GM18861 (cell line): ENCODE measurements around the gene PAM.

Source experiments
- ATAC-seq: cut with Tn5 transposase; IDR thresholded peaks from one replicate; pipeline ENCODE4 v1.9.1; 2021; ENCODE audit not compliant: unreplicated experiment

The PAM gene

DNA sequence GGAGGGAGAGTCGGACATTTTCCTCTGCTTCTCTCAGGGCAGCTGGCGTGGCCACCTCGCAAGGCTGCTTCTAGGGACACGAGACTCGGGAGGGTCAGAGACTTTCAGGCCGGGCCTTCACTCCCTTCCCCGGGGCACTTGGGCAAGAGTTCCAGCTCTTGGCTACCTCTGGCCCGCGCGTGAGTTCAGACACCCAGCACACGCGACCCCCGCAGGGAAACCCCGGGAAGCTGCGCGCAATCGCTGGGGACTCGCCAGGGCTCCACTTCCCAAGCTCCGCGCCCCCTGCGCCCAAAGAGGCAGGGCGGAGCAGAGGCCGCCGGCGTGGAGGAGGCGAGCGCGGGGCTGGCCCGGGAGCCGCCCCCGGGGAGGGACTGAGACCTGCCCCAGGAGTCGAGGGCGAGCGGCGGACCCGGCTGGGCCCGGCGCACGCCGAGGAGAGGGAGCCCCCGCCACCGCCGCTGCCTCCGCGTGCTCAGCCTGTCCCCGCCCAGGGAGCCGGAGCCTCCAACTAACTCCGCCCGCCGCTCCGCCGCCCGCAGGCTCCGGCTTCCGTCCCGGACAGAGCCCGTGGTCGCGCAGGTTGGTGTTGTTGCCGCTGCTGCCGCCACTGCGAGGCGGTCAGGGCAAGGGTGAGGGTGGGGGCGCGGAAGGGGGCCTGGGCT lies at the start of gene PAM:
Gene PAM (plus strand): TSS at position 539 of the 665 bp plus-strand sequence. CDS start 110,891 bp downstream, outside the sequence.
- peak; percentile 71 for ATAC-seq

DNA sequence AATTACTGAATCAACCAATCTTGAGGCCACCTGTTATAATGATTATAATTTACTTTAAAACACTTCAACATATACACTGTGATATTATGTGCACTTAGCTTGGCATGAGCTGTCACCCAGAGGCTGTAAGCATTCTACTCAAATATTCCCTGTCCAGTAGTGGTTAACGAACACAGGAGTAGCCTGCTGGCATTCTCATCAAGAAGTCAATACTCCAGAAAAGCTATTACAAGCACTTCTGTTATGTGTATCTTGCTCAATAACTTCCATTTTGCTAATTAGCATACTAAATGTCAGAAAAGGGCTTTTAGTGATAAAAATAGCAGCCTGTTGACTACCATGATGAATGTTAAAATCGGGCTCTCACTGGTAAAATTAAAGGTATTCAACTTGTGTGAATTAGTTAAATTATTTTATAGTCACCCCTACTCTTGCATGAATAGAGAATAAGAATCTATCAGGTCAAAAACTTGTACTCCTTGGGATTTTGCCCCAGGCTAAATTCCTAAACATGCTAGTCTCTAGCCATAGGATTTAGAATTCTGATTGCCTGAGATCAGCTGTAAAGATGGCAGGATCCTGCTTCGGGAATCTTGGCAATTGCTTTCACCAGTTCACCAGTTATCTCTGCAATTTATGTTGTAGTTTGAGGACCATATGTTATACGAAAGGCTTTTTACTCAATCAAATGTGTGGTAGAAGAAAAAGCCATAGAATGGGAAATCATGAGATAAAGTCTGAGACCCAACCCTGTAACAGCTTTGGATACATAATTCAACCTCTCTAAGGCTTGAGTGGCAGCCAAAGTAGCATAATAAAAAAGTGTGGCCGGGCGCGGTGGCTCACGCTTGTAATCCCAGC lies 43.4 kb upstream of the PAM start:
- no peak for ATAC-seq

- no peak for ATAC-seq
Measured at GRCh38 chr5:102713278-102713677, 41.8 kb upstream of the PAM start.

DNA sequence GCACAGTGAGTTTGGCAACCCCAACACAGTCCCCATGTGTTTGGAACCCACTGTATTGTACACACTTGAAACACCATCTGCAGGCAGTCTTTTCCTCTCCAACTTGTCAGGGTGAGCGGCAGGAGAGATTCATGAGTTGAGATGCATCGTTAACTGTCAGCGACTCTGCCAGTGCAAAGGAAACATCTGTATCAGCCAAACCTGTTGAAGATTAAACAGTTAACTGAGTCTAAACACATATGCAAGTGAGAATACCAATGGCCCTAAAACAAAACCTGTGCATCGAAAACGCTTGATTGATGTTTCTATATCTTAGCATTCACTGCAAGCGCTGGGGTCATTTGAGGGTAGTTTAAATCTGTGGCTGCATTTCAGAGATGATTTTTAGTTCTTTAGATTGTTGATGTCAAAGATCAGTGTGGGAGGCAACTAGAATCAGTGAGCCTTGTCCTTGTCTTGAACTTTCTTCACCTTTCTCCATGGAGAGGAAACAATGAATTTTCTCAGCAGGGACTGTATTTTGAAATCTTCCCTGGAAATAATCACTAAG lies 41.3 kb upstream of the PAM start:
- ATAC-seq = peak; percentile 54

GRCh38 chr5:102715082-102715807 lies 39.9 kb upstream of the PAM start:
- no peak for ATAC-seq

DNA sequence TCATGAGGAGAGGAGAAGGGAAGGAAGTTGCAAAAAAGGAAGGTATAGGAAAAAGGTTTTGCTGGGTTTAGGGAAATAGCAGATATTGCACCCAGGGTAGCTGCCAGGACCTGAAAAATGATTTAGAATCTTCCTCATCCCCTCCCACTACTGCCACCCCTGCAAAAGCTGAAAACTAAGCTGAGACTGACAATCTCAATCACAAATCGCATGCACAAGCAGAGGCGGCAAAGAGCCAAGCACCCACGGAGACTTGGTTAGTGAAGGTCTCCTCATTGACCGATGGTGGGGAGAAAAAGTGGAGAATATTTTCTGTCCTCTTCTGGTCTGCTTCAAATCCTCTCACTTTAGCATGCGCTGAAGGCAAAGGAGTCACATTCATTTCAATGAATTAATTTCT lies 39.1 kb upstream of the PAM start:
- no peak for ATAC-seq

- no peak for ATAC-seq
Measured at GRCh38 chr5:102718819-102719218, 36.3 kb upstream of the PAM start.

GRCh38 chr5:102719886-102720285 lies 35.2 kb upstream of the PAM start:
- ATAC-seq = no peak

DNA sequence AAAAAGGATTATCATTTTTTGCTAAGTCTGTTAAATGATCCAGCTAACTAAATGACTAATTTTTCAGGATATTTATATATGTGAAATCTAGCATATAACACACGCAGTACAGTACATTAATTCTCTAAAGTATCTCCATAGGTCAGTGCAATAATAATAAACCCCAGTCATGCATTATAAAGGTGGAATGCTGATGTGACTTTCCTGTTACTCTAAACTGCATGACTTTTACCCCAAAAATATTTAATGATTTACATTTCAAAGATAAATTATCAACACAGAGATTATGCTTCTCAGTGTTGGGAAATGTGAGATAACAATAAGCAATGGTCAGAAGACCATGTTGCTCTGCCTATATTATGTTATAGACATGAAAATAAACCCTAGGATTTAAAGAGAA lies 34.1 kb upstream of the PAM start:
- no peak for ATAC-seq

- no peak for ATAC-seq
Measured at GRCh38 chr5:102722931-102723330, 32.2 kb upstream of the PAM start.

DNA sequence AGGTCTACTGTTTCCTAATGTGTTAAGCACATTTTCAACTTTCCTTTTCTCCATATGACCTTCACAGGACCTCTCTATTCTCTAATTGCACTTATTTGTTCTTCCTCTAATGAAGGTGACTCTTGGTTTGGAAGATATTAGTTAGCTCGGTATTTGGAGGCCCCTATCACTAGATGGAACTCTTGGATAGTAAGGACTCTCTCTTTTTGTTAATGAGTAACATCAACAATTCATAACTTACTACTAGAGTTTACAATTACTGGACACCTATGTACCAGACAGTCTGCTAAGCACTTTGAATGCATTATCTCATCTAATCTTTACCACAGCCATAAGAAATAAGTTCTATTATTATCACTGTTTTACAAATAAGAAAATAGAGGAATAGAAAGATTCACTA lies 23.4 kb upstream of the PAM start:
- ATAC-seq = peak; percentile 69

DNA sequence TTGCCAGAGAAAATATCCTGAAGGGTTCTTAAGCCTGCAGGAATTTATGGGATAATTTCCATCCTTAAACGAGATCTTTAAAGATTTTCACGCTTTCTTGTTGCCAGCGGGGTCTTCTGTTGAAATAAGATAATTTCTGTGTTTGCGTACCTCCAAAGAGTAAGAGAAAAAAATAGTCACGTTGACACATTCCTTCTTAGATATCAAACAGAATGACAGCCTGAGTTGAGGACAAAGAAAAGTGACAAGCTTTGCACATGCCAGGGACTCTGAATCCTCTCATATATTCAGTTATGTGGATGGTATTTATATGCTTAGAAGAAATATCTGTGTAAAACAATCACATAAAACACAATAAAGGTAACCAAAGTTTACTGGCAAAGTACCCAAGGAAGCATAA lies 21.6 kb upstream of the PAM start:
- ATAC-seq = no peak

GRCh38 chr5:102737161-102737560 lies 17.9 kb upstream of the PAM start:
- ATAC-seq = no peak

GRCh38 chr5:102737805-102738469 lies 17.2 kb upstream of the PAM start:
- ATAC-seq = no peak

DNA sequence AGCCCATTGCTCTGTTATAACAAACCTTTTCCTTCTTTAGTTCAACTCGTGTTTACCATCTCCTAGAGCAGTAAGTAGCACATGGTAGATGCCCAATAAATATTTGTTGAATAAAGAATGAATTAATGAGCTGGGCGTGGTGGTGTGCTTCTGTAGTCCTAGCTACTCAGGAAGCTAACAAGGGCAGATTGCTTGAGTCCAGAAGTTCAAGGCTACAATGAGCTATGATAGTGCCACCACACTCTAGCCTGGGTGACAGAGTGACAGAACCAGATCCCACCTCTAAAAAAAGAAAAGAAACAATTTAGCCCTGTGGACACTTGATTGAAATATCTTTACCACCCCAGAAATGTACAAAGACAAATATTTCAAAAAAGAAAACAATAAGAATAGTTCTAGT lies 14.6 kb upstream of the PAM start:
- ATAC-seq = no peak

DNA sequence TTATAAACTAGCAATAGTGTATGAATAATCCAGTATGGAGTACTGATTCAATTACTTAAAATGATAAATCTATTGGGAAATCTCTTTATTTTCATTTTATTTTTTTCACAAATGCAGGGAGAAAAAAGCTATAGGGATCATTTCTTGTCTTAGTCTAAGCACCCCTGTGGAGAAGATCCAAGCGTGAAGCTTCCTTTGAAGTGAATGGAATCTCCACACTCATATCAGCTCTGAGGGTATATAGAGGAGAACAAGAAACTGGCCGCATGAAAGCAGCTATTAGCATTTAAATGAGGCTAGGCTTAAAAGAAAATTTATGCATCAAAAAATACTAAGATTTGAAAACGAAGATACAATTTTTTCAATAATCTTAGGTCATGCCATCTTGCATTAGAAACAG lies 12.9 kb upstream of the PAM start:
- ATAC-seq = no peak

DNA sequence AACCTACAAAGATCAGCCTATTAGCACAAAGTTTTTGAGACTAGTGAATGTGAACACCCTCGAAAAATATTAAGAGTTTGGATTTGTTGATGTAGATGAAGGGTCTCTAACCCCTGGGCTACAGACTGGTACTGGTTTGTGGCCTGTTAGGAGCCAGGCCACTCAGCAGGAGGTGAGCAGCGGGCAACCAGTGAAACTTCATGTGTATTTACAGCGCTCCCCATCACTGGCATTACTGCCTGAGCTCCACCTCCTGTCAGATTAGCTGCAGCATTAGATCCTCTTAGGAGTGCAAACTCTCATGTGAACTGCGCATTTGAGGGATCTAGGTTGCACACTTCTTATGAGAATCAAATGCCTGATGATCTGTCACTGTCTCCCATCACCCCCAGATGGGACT lies 11.2 kb upstream of the PAM start:
- no peak for ATAC-seq

GRCh38 chr5:102747386-102748166 lies 7.5 kb upstream of the PAM start:
- ATAC-seq = peak; percentile 62

GRCh38 chr5:102749416-102750030 lies 5.6 kb upstream of the PAM start:
- ATAC-seq = no peak
